RCC 7860 (cell line): Measurements from ENCODE around the gene NOL7.

Experiments used
- DNase-seq: peaks from one replicate; pipeline ENCODE4 v3.0.0-alpha.2; 2015; ENCODE audit warnings: low spot score
- FAIRE-seq: peaks from 2 replicates; lab custom pipeline; 2012; peaks lifted over from hg19 to GRCh38; lab: Jason Lieb, UNC

NOL7 gene

GRCh38 chr6:13593720-13594119 is 21.4 kb upstream of the NOL7 start:
- FAIRE-seq, result no peak

GRCh38 chr6:13597073-13597472 is 18.1 kb upstream of the NOL7 start:
- DNase-seq (no peak), FAIRE-seq (no peak)

More at GRCh38 chr6:13593720-13594119, 21.4 kb upstream of the NOL7 start:
- DNase-seq, result no peak

- no peak for FAIRE-seq
Measured at GRCh38 chr6:13600036-13600435, 15.1 kb upstream of the NOL7 start.

GRCh38 chr6:13604135-13604534 is 11.0 kb upstream of the NOL7 start:
- FAIRE-seq (no peak), DNase-seq (no peak)

More at GRCh38 chr6:13600036-13600435, 15.1 kb upstream of the NOL7 start:
- no peak for DNase-seq

GRCh38 chr6:13604546-13605416 is 10.4 kb upstream of the NOL7 start:
- FAIRE-seq (no peak), DNase-seq (no peak)

GRCh38 chr6:13605634-13606033 is 9.5 kb upstream of the NOL7 start:
- no peak for DNase-seq
- FAIRE-seq, result no peak

- no peak for FAIRE-seq
- no peak for DNase-seq
Measured at GRCh38 chr6:13611715-13612114, 3.4 kb upstream of the NOL7 start.

- FAIRE-seq, result no peak
- no peak for DNase-seq
Measured at GRCh38 chr6:13613029-13613594, 2.0 kb upstream of the NOL7 start.

- DNase-seq, result peak; percentile 17
- no peak for FAIRE-seq
Measured at GRCh38 chr6:13614126-13614925, 809 bp upstream of the NOL7 start.

- FAIRE-seq (no peak), DNase-seq (peak; percentile 13)
Measured at GRCh38 chr6:13615792-13616120, 621 bp downstream of the NOL7 start.

GRCh38 chr6:13617066-13617465 is 1.9 kb downstream of the NOL7 start:
- no peak for DNase-seq
- FAIRE-seq, result no peak

GRCh38 chr6:13624871-13625288 is 9.7 kb downstream of the NOL7 start:
- DNase-seq (peak; percentile 7), FAIRE-seq (no peak)

- no peak for DNase-seq
- no peak for FAIRE-seq
Measured at GRCh38 chr6:13629459-13630116, 14.5 kb downstream of the NOL7 start.

- no peak for DNase-seq
- no peak for FAIRE-seq
Measured at GRCh38 chr6:13630499-13630898, 15.4 kb downstream of the NOL7 start.

GRCh38 chr6:13633343-13633742 is 18.2 kb downstream of the NOL7 start:
- DNase-seq (no peak), FAIRE-seq (no peak)

- no peak for DNase-seq
- FAIRE-seq, result no peak
Measured at GRCh38 chr6:13635948-13636658, 21.0 kb downstream of the NOL7 start.

GRCh38 chr6:13638014-13638413 is 22.9 kb downstream of the NOL7 start:
- FAIRE-seq (no peak), DNase-seq (no peak)

- DNase-seq (no peak), FAIRE-seq (no peak)
Measured at GRCh38 chr6:13638626-13639025, 23.5 kb downstream of the NOL7 start.

- DNase-seq (no peak), FAIRE-seq (no peak)
Measured at GRCh38 chr6:13641315-13641714, 26.2 kb downstream of the NOL7 start.

- FAIRE-seq (no peak), DNase-seq (no peak)
Measured at GRCh38 chr6:13643125-13643524, 28.0 kb downstream of the NOL7 start.

GRCh38 chr6:13648850-13649249 is 33.7 kb downstream of the NOL7 start:
- FAIRE-seq (no peak), DNase-seq (no peak)
